GM21515 (cell line): ENCODE measurements around the gene COL27A1.

ENCODE experiments used
- ATAC-seq: cut with Tn5 transposase; IDR thresholded peaks from one replicate; pipeline ENCODE4 v1.9.1; 2021; ENCODE audit not compliant: unreplicated experiment

Gene COL27A1

GRCh38 chr9:114166614-114167572 lies 11.6 kb downstream of the COL27A1 start:
- no peak for ATAC-seq

GRCh38 chr9:114167591-114168091 lies 12.3 kb downstream of the COL27A1 start:
- ATAC-seq, result no peak

- no peak for ATAC-seq
Measured at GRCh38 chr9:114168281-114169028, 13.1 kb downstream of the COL27A1 start.

- no peak for ATAC-seq
Measured at GRCh38 chr9:114169029-114169951, 14.0 kb downstream of the COL27A1 start.

GRCh38 chr9:114169952-114170770 lies 14.8 kb downstream of the COL27A1 start:
- no peak for ATAC-seq

GRCh38 chr9:114170771-114171461 lies 15.6 kb downstream of the COL27A1 start:
- no peak for ATAC-seq

- no peak for ATAC-seq
Measured at GRCh38 chr9:114171500-114171899, 16.2 kb downstream of the COL27A1 start.

- ATAC-seq, result no peak
Measured at GRCh38 chr9:114172981-114173833, 17.9 kb downstream of the COL27A1 start.

- ATAC-seq, result no peak
Measured at GRCh38 chr9:114174557-114174875, 19.2 kb downstream of the COL27A1 start.

- no peak for ATAC-seq
Measured at GRCh38 chr9:114174876-114175771, 19.8 kb downstream of the COL27A1 start.

- ATAC-seq, result no peak
Measured at GRCh38 chr9:114176624-114177291, 21.4 kb downstream of the COL27A1 start.

GRCh38 chr9:114177423-114178064 lies 22.2 kb downstream of the COL27A1 start:
- ATAC-seq, result no peak

- ATAC-seq, result no peak
Measured at GRCh38 chr9:114178076-114178475, 22.7 kb downstream of the COL27A1 start.

GRCh38 chr9:114178756-114179450 lies 23.6 kb downstream of the COL27A1 start:
- ATAC-seq, result no peak

GRCh38 chr9:114179516-114179915 lies 24.2 kb downstream of the COL27A1 start:
- ATAC-seq, result no peak
